ENCODE data around the gene ULK4.
"Not testable (repeated sequence)": the region's sequence is repeated elsewhere in the genome, so short reads cannot be mapped to it uniquely, and the experiment has no call there.

Gene ULK4

GRCh38 chr3:41792806-41793205 is 169.1 kb downstream of the ULK4 start:
- Histone ChIP-seq H3K4me3 (ENCODE audit: insufficient read depth, low read depth, low read length) (no peak overlapping the region), H3K36me3 (ENCODE audit: control insufficient read depth, insufficient read depth, low read length) (no peaks in the 10 kb centered on the region), H3K4me1 (ENCODE audit: control insufficient read depth, insufficient read depth, low read length) (no peaks in the 10 kb centered on the region), H3K27me3 (ENCODE audit: control insufficient read depth, insufficient read depth, low read length, poor library complexity, severe bottlenecking) (no peaks in the 10 kb centered on the region), H3K27ac (ENCODE audit: insufficient read depth, low read depth, low read length, poor library complexity, severe bottlenecking) (no peak overlapping the region), H3K9me3 (ENCODE audit: control insufficient read depth, low read length) (no peaks in the 10 kb centered on the region)
- WGBS, 2 experiments = 89 to 94% methylated on average over 7 of the region's 7 CpGs

- 79 to 93% methylated on average over 2 of the region's 2 CpGs for WGBS, 2 experiments
- Histone ChIP-seq H3K4me1 (ENCODE audit: control insufficient read depth, insufficient read depth, low read length) (no peaks in the 10 kb centered on the region), H3K4me3 (ENCODE audit: insufficient read depth, low read depth, low read length) (no peak overlapping the region), H3K27ac (ENCODE audit: insufficient read depth, low read depth, low read length, poor library complexity, severe bottlenecking) (no peak overlapping the region), H3K27me3 (ENCODE audit: control insufficient read depth, insufficient read depth, low read length, poor library complexity, severe bottlenecking) (no peaks in the 10 kb centered on the region), H3K9me3 (ENCODE audit: control insufficient read depth, low read length) (no peaks in the 10 kb centered on the region), H3K36me3 (ENCODE audit: control insufficient read depth, insufficient read depth, low read length) (no peaks in the 10 kb centered on the region)
Observed at GRCh38 chr3:41769106-41769505, 192.8 kb downstream of the ULK4 start.

- Histone ChIP-seq H3K4me3 (ENCODE audit: insufficient read depth, low read depth, low read length) (no peak overlapping the region), H3K36me3 (ENCODE audit: control insufficient read depth, insufficient read depth, low read length) (no peaks in the 10 kb centered on the region), H3K27ac (ENCODE audit: insufficient read depth, low read depth, low read length, poor library complexity, severe bottlenecking) (no peak overlapping the region), H3K9me3 (ENCODE audit: control insufficient read depth, low read length) (no peaks in the 10 kb centered on the region), H3K4me1 (ENCODE audit: control insufficient read depth, insufficient read depth, low read length) (no peaks in the 10 kb centered on the region), H3K27me3 (ENCODE audit: control insufficient read depth, insufficient read depth, low read length, poor library complexity, severe bottlenecking) (no peaks in the 10 kb centered on the region)
- 75 to 89% methylated on average over 1 of the region's 1 CpG for WGBS, 2 experiments
Observed at GRCh38 chr3:41768363-41768762, 193.5 kb downstream of the ULK4 start.

- not testable (repeated sequence) for H3K36me3 ChIP-seq (ENCODE audit: control insufficient read depth, insufficient read depth, low read length); H3K4me1 ChIP-seq (ENCODE audit: control insufficient read depth, insufficient read depth, low read length); H3K4me3 ChIP-seq (ENCODE audit: insufficient read depth, low read depth, low read length); H3K27ac ChIP-seq (ENCODE audit: insufficient read depth, low read depth, low read length, poor library complexity, severe bottlenecking); H3K9me3 ChIP-seq (ENCODE audit: control insufficient read depth, low read length); H3K27me3 ChIP-seq (ENCODE audit: control insufficient read depth, insufficient read depth, low read length, poor library complexity, severe bottlenecking)
- WGBS, 2 experiments = 78 to 88% methylated on average over 4 to 6 of the region's 7 CpGs
Observed at GRCh38 chr3:41762867-41763266, 199.0 kb downstream of the ULK4 start.

- no peaks in the 10 kb centered on the region for H3K27me3 ChIP-seq (ENCODE audit: control insufficient read depth, insufficient read depth, low read length, poor library complexity, severe bottlenecking)
- H3K4me1 ChIP-seq (ENCODE audit: control insufficient read depth, insufficient read depth, low read length) = no peaks in the 10 kb centered on the region
- H3K36me3 ChIP-seq (ENCODE audit: control insufficient read depth, insufficient read depth, low read length) = no peaks in the 10 kb centered on the region
- H3K9me3 ChIP-seq (ENCODE audit: control insufficient read depth, low read length) = no peaks in the 10 kb centered on the region
- no peak overlapping the region for H3K4me3 ChIP-seq (ENCODE audit: insufficient read depth, low read depth, low read length)
- no peak overlapping the region for H3K27ac ChIP-seq (ENCODE audit: insufficient read depth, low read depth, low read length, poor library complexity, severe bottlenecking)
Observed at GRCh38 chr3:41753651-41754050, 208.3 kb downstream of the ULK4 start.

- Histone ChIP-seq H3K4me3 (ENCODE audit: insufficient read depth, low read depth, low read length) (no peak overlapping the region), H3K4me1 (ENCODE audit: control insufficient read depth, insufficient read depth, low read length) (no peaks in the 10 kb centered on the region), H3K27ac (ENCODE audit: insufficient read depth, low read depth, low read length, poor library complexity, severe bottlenecking) (no peak overlapping the region), H3K36me3 (ENCODE audit: control insufficient read depth, insufficient read depth, low read length) (no peaks in the 10 kb centered on the region), H3K9me3 (ENCODE audit: control insufficient read depth, low read length) (no peaks in the 10 kb centered on the region), H3K27me3 (ENCODE audit: control insufficient read depth, insufficient read depth, low read length, poor library complexity, severe bottlenecking) (no peaks in the 10 kb centered on the region)
Observed at GRCh38 chr3:41751597-41751996, 210.3 kb downstream of the ULK4 start.

- whole genome bisulfite sequencing, 2 experiments = 93 to 95% methylated on average over 4 of the region's 4 CpGs
- Histone ChIP-seq H3K9me3 (ENCODE audit: control insufficient read depth, low read length) (no peaks in the 10 kb centered on the region), H3K4me1 (ENCODE audit: control insufficient read depth, insufficient read depth, low read length) (no peaks in the 10 kb centered on the region), H3K36me3 (ENCODE audit: control insufficient read depth, insufficient read depth, low read length) (no peaks in the 10 kb centered on the region), H3K27ac (ENCODE audit: insufficient read depth, low read depth, low read length, poor library complexity, severe bottlenecking) (no peak overlapping the region), H3K27me3 (ENCODE audit: control insufficient read depth, insufficient read depth, low read length, poor library complexity, severe bottlenecking) (no peaks in the 10 kb centered on the region), H3K4me3 (ENCODE audit: insufficient read depth, low read depth, low read length) (no peak overlapping the region)
Observed at GRCh38 chr3:41749988-41750387, 211.9 kb downstream of the ULK4 start.

GRCh38 chr3:41746215-41746614 is 215.7 kb downstream of the ULK4 start:
- no CpG with 5 or more reads among the region's 1 CpG for WGBS, 2 experiments
- Histone ChIP-seq H3K27ac (ENCODE audit: insufficient read depth, low read depth, low read length, poor library complexity, severe bottlenecking) (no peak overlapping the region), H3K4me1 (ENCODE audit: control insufficient read depth, insufficient read depth, low read length) (peaks cover 4% of the 10 kb centered on the region), H3K4me3 (ENCODE audit: insufficient read depth, low read depth, low read length) (no peak overlapping the region), H3K36me3 (ENCODE audit: control insufficient read depth, insufficient read depth, low read length) (no peaks in the 10 kb centered on the region), H3K9me3 (ENCODE audit: control insufficient read depth, low read length) (no peaks in the 10 kb centered on the region), H3K27me3 (ENCODE audit: control insufficient read depth, insufficient read depth, low read length, poor library complexity, severe bottlenecking) (no peaks in the 10 kb centered on the region)

GRCh38 chr3:41742121-41742520 is 219.8 kb downstream of the ULK4 start:
- no peaks in the 10 kb centered on the region for H3K9me3 ChIP-seq (ENCODE audit: control insufficient read depth, low read length)
- no peak overlapping the region for H3K27ac ChIP-seq (ENCODE audit: insufficient read depth, low read depth, low read length, poor library complexity, severe bottlenecking)
- H3K27me3 ChIP-seq (ENCODE audit: control insufficient read depth, insufficient read depth, low read length, poor library complexity, severe bottlenecking) = no peaks in the 10 kb centered on the region
- peaks cover 4% of the 10 kb centered on the region for H3K4me1 ChIP-seq (ENCODE audit: control insufficient read depth, insufficient read depth, low read length)
- no peaks in the 10 kb centered on the region for H3K36me3 ChIP-seq (ENCODE audit: control insufficient read depth, insufficient read depth, low read length)
- H3K4me3 ChIP-seq (ENCODE audit: insufficient read depth, low read depth, low read length) = no peak overlapping the region

GRCh38 chr3:41740374-41740886 is 221.5 kb downstream of the ULK4 start:
- WGBS, 2 experiments = 92 to 95% methylated on average over 1 to 2 of the region's 3 CpGs
- Histone ChIP-seq H3K27me3 (ENCODE audit: control insufficient read depth, insufficient read depth, low read length, poor library complexity, severe bottlenecking) (no peaks in the 10 kb centered on the region), H3K4me3 (ENCODE audit: insufficient read depth, low read depth, low read length) (no peak overlapping the region), H3K9me3 (ENCODE audit: control insufficient read depth, low read length) (no peaks in the 10 kb centered on the region), H3K27ac (ENCODE audit: insufficient read depth, low read depth, low read length, poor library complexity, severe bottlenecking) (no peak overlapping the region), H3K4me1 (ENCODE audit: control insufficient read depth, insufficient read depth, low read length) (peaks cover 4% of the 10 kb centered on the region), H3K36me3 (ENCODE audit: control insufficient read depth, insufficient read depth, low read length) (no peaks in the 10 kb centered on the region)

- Histone ChIP-seq H3K27ac (ENCODE audit: insufficient read depth, low read depth, low read length, poor library complexity, severe bottlenecking) (no peak overlapping the region), H3K4me1 (ENCODE audit: control insufficient read depth, insufficient read depth, low read length) (no peaks in the 10 kb centered on the region), H3K4me3 (ENCODE audit: insufficient read depth, low read depth, low read length) (no peak overlapping the region), H3K9me3 (ENCODE audit: control insufficient read depth, low read length) (no peaks in the 10 kb centered on the region), H3K27me3 (ENCODE audit: control insufficient read depth, insufficient read depth, low read length, poor library complexity, severe bottlenecking) (no peaks in the 10 kb centered on the region), H3K36me3 (ENCODE audit: control insufficient read depth, insufficient read depth, low read length) (no peaks in the 10 kb centered on the region)
- 94 to 98% methylated on average over 3 of the region's 3 CpGs for WGBS, 2 experiments
Observed at GRCh38 chr3:41726891-41727290, 235.0 kb downstream of the ULK4 start.
